Activated naive CD4-positive, alpha-beta T cell treated with anti-CD3 and anti-CD28 coated beads for 36 hours (primary cell): ENCODE data around the gene LYPD6. TPM values are rescaled to one million over a fixed set of nuclear protein-coding genes. Genes with fewer than 3 reads are reported as not detected.

Experiments used
- CTCF ChIA-PET: fragments of 350-600 bp; sonication (Branson Sonifier 250); formaldehyde crosslinking; loops from one replicate; lab custom pipeline; 2021; ENCODE audit warnings: antibody characterized with exemption; lab: Charles Lee
- DNase-seq: peaks from one replicate; pipeline ENCODE4 v3.0.0-alpha.2; 2020
- H3K27ac Mint-ChIP-seq: one replicate; pipeline ENCODE4 v1.8.0; 2021; ENCODE audit warnings: mild to moderate bottlenecking, mixed read lengths
- H3K27me3 Mint-ChIP-seq: one replicate; pipeline ENCODE4 v1.8.0; 2021; ENCODE audit warnings: low read depth, mixed read lengths
- H3K36me3 Mint-ChIP-seq: one replicate; pipeline ENCODE4 v1.8.0; 2021; ENCODE audit warnings: low read depth, mixed read lengths
- H3K4me1 Mint-ChIP-seq: one replicate; pipeline ENCODE4 v1.8.0; 2021; ENCODE audit warnings: low read depth, mixed read lengths
- H3K4me3 Mint-ChIP-seq: one replicate; pipeline ENCODE4 v1.8.0; 2021; ENCODE audit warnings: mild to moderate bottlenecking, moderate library complexity, mixed read lengths
- H3K9me3 Mint-ChIP-seq: one replicate; pipeline ENCODE4 v1.8.0; 2021; ENCODE audit warnings: mixed read lengths
- intact Hi-C: fragments of 100-400 bp; cut with micrococcal nuclease; formaldehyde crosslinking; loops from one replicate; pipeline ENCODE4 v1.15.1; 2023
- total RNA-seq, 2 experiments: library from RNA; stranded (reverse); gene quantifications; one replicate each; pipeline ENCODE4 v1.2.3, GENCODE V29; 2021

Gene LYPD6
- total RNA-seq, 2 experiments from 2014 or later, result not detected

- peaks cover 6% of the 10 kb centered on the region for H3K27me3 Mint-ChIP-seq
- no peaks in the 10 kb centered on the region for H3K9me3 Mint-ChIP-seq
- no peak overlapping the region for H3K4me3 Mint-ChIP-seq
- CTCF ChIA-PET, result no interaction called here
- no peaks in the 10 kb centered on the region for H3K4me1 Mint-ChIP-seq
- no peaks in the 10 kb centered on the region for H3K36me3 Mint-ChIP-seq
- DNase-seq, result no peak
- no peak overlapping the region for H3K27ac Mint-ChIP-seq
- intact Hi-C loops, result no loop called here
Measured at GRCh38 chr2:149320362-149320761, 10.0 kb upstream of the LYPD6 start.

DNA sequence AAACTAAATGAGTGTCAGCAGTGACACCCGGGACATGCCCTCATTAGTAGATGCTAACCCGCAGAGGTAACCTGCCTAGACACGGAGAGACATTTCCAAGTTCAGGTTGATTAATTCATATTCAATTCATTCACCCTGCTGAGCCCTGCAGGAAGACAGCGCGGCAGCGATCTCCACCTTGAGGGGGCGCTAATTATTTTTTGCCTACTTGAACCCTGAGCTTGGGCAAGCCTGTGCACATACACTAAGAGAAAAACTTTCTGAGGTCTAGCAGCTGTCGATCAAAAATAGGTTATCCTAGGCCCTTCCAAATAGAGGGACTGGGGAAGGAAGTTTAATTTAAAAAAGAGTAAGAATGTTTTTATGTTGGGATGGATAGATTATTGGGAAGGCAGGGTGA lies 1.3 kb upstream of the LYPD6 start:
- CTCF ChIA-PET, result no interaction called here
- no peak for DNase-seq
- Mint-ChIP-seq H3K4me3 (no peak overlapping the region), H3K4me1 (peaks cover 7% of the 10 kb centered on the region), H3K27ac (no peak overlapping the region), H3K36me3 (no peaks in the 10 kb centered on the region), H3K9me3 (no peaks in the 10 kb centered on the region), H3K27me3 (peaks cover 50% of the 10 kb centered on the region)
- intact Hi-C loops, result no loop called here

- DNase-seq, result no peak
- H3K27ac Mint-ChIP-seq, result no peak overlapping the region
- CTCF ChIA-PET, result no interaction called here
- intact Hi-C loops, result no loop called here
- peak overlapping the region; percentile 4 for H3K4me3 Mint-ChIP-seq
- H3K9me3 Mint-ChIP-seq, result no peaks in the 10 kb centered on the region
- H3K27me3 Mint-ChIP-seq, result peaks cover 54% of the 10 kb centered on the region
- no peaks in the 10 kb centered on the region for H3K36me3 Mint-ChIP-seq
- H3K4me1 Mint-ChIP-seq, result peaks cover 7% of the 10 kb centered on the region
Measured at GRCh38 chr2:149329489-149330126, 779 bp upstream of the LYPD6 start.

- H3K4me3 Mint-ChIP-seq, result no peak overlapping the region
- H3K4me1 Mint-ChIP-seq, result peaks cover 7% of the 10 kb centered on the region
- DNase-seq, result no peak
- no peaks in the 10 kb centered on the region for H3K9me3 Mint-ChIP-seq
- H3K27ac Mint-ChIP-seq, result no peak overlapping the region
- CTCF ChIA-PET, result interaction anchor here (1.6 kb wide), 1 partner anchor 7 kb away, joined by 3 read pairs; no protein-coding TSS in a partner anchor
- peaks cover 54% of the 10 kb centered on the region for H3K27me3 Mint-ChIP-seq
- H3K36me3 Mint-ChIP-seq, result no peaks in the 10 kb centered on the region
- intact Hi-C loops, result no loop called here
Measured at GRCh38 chr2:149331023-149331400, 625 bp downstream of the LYPD6 start.

DNA sequence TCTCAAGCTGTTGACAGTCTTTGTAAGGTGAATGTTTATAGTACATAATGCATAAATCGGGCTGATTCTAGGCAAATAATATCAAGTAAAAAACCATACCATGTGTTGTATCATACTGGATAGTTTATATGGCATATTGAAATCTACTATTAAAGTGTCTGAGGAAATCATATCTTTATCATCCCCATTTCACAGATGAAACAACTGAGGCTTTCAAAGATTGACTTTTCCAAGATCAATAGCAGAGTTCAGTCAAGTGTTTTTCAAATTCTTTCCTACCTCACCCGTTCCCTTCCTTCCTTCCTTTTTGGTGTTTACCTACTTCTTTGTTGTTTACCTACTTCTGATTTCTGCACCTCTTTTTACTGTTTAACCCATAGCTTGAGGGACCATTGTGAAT lies 2.0 kb downstream of the LYPD6 start:
- H3K36me3 Mint-ChIP-seq, result no peaks in the 10 kb centered on the region
- no peak overlapping the region for H3K27ac Mint-ChIP-seq
- DNase-seq, result no peak
- intact Hi-C loops, result no loop called here
- peaks cover 51% of the 10 kb centered on the region for H3K27me3 Mint-ChIP-seq
- H3K9me3 Mint-ChIP-seq, result peaks cover 4% of the 10 kb centered on the region
- CTCF ChIA-PET, result interaction anchor here (1.6 kb wide), 1 partner anchor 9 kb away, joined by 3 read pairs; no protein-coding TSS in a partner anchor
- H3K4me3 Mint-ChIP-seq, result no peak overlapping the region
- peaks cover 7% of the 10 kb centered on the region for H3K4me1 Mint-ChIP-seq

DNA sequence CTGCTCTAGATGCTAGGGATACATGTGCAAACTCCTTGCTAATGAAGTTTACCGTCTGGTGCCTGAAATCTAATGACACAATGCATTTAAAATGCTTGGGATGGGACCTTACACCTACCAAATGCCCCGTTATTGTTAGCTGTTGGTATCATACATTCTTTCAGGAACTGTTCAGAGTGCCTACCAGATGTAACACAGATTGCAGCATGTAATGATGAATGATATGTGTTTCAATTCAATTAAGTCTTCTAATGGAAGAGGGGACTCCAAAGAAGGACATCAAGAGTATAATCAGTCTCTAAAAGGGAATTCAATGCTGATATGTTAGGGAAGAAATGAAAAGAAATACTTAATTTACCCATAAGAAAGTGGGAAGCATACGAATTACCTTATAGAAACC lies 3.2 kb downstream of the LYPD6 start:
- DNase-seq, result no peak
- no peak overlapping the region for H3K27ac Mint-ChIP-seq
- CTCF ChIA-PET, result no interaction called here
- no peaks in the 10 kb centered on the region for H3K36me3 Mint-ChIP-seq
- peaks cover 7% of the 10 kb centered on the region for H3K4me1 Mint-ChIP-seq
- intact Hi-C loops, result no loop called here
- peaks cover 4% of the 10 kb centered on the region for H3K9me3 Mint-ChIP-seq
- no peak overlapping the region for H3K4me3 Mint-ChIP-seq
- H3K27me3 Mint-ChIP-seq, result peaks cover 42% of the 10 kb centered on the region

- H3K4me1 Mint-ChIP-seq, result peaks cover 6% of the 10 kb centered on the region
- H3K27me3 Mint-ChIP-seq, result peaks cover 37% of the 10 kb centered on the region
- no peak for DNase-seq
- CTCF ChIA-PET, result no interaction called here
- no peak overlapping the region for H3K4me3 Mint-ChIP-seq
- H3K27ac Mint-ChIP-seq, result no peak overlapping the region
- intact Hi-C loops, result no loop called here
- peaks cover 4% of the 10 kb centered on the region for H3K9me3 Mint-ChIP-seq
- H3K36me3 Mint-ChIP-seq, result no peaks in the 10 kb centered on the region
Measured at GRCh38 chr2:149334156-149334555, 3.8 kb downstream of the LYPD6 start.

DNA sequence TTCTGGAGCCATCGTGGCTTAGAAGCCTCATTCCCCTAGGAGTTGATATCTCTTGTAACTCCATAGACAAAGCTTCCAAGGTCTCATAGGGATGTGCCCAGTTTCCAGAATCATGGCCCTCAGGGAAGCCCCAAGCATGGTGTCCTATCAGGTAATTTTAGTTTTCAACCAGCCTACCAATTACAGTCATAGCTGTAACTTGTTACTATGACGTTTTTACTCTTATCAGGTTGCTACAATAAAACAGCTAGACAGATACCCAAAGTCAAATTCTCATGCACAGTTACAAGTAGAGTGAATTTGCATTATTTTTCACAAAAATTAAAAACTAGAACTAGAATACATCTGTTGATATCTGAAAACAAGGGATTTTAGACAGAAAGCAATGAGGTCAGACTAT lies 8.9 kb downstream of the LYPD6 start:
- Mint-ChIP-seq H3K4me1 (no peaks in the 10 kb centered on the region), H3K27me3 (peaks cover 2% of the 10 kb centered on the region), H3K36me3 (no peaks in the 10 kb centered on the region), H3K27ac (no peak overlapping the region), H3K9me3 (peaks cover 4% of the 10 kb centered on the region), H3K4me3 (no peak overlapping the region)
- DNase-seq, result no peak
- CTCF ChIA-PET, result no interaction called here
- intact Hi-C loops, result no loop called here

- intact Hi-C loops, result loop anchor here (10.0 kb wide), 1 partner anchor 222 kb away; no protein-coding TSS in a partner anchor
- Mint-ChIP-seq H3K27ac (no peak overlapping the region), H3K36me3 (no peaks in the 10 kb centered on the region), H3K4me1 (no peaks in the 10 kb centered on the region), H3K4me3 (no peak overlapping the region), H3K9me3 (no peaks in the 10 kb centered on the region), H3K27me3 (no peaks in the 10 kb centered on the region)
- no peak for DNase-seq
- CTCF ChIA-PET, result no interaction called here
Measured at GRCh38 chr2:149342509-149342908, 12.1 kb downstream of the LYPD6 start.

- Mint-ChIP-seq H3K4me3 (no peak overlapping the region), H3K4me1 (no peaks in the 10 kb centered on the region), H3K27ac (no peak overlapping the region), H3K27me3 (peaks cover 5% of the 10 kb centered on the region), H3K36me3 (no peaks in the 10 kb centered on the region), H3K9me3 (no peaks in the 10 kb centered on the region)
- intact Hi-C loops, result loop anchor here (10.0 kb wide), 1 partner anchor 221 kb away; no protein-coding TSS in a partner anchor
- DNase-seq, result no peak
- CTCF ChIA-PET, result no interaction called here
Measured at GRCh38 chr2:149344105-149344504, 13.7 kb downstream of the LYPD6 start.

DNA sequence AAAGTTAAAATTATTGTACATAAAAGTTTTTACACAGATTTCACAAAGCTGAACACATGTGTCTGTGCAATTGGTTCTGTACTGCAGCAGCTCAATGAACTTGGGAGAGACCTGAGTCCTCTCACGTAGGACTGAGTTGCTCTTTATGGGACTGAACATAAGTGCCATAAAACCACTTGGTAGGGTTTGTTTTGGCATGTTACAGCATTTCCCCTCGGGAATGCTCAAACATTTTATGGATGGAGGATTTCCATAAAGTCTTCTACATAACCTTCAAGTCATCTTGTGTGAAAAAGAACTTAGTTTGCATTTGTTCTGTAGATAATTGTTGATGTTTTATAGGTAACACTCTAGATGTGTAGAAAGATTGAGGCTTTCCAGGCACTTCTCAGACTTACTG lies 15.9 kb downstream of the LYPD6 start:
- intact Hi-C loops, result loop anchor here (10.0 kb wide), 1 partner anchor 219 kb away; no protein-coding TSS in a partner anchor
- no peak for DNase-seq
- Mint-ChIP-seq H3K36me3 (no peaks in the 10 kb centered on the region), H3K27me3 (peaks cover 8% of the 10 kb centered on the region), H3K4me3 (no peak overlapping the region), H3K4me1 (no peaks in the 10 kb centered on the region), H3K27ac (no peak overlapping the region), H3K9me3 (no peaks in the 10 kb centered on the region)
- CTCF ChIA-PET, result no interaction called here

DNA sequence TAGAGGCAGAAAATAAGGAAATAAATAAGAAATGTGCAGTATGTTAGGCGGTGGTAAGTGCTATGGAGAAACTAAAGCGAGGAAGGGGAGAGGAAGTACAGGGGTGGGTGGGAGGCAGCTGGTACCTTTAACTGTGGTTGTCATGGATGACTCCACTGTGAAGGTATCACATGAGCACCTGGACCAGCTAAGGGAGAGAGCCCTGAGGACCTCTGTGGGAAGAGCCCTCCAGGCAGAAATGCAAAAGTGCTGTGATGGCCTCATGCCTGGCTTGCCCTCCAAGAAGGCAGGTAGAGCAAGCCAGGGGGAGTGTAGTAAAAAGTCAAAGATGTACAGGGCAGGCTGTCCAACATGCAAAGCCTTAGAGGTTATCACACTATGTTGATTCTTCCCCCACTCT lies 17.9 kb downstream of the LYPD6 start:
- CTCF ChIA-PET, result no interaction called here
- H3K4me1 Mint-ChIP-seq, result no peaks in the 10 kb centered on the region
- H3K27ac Mint-ChIP-seq, result no peak overlapping the region
- H3K27me3 Mint-ChIP-seq, result peaks cover 8% of the 10 kb centered on the region
- no peak for DNase-seq
- intact Hi-C loops, result loop anchor here (10.0 kb wide), 1 partner anchor 217 kb away; no protein-coding TSS in a partner anchor
- H3K4me3 Mint-ChIP-seq, result no peak overlapping the region
- no peaks in the 10 kb centered on the region for H3K36me3 Mint-ChIP-seq
- no peaks in the 10 kb centered on the region for H3K9me3 Mint-ChIP-seq

DNA sequence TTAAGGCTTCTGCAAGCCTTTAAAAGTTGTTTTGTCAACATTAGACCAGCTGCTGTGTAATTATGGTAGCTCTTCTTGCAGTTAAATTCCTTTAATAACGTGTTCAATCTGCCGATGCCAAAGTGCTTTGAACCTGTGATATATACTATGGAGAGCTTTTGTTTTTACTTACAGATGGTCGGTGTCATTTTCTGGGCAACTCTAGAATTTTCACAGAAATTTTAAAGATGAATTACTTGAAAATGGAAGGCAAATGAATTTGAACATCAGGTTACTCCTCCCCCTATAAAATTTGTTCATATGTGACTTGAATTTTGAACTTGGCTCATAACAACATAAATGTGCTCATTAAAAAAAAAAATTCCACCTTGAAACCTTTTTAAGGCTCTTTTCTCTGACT lies 23.0 kb downstream of the LYPD6 start:
- Mint-ChIP-seq H3K4me3 (no peak overlapping the region), H3K9me3 (no peaks in the 10 kb centered on the region), H3K27me3 (peaks cover 8% of the 10 kb centered on the region), H3K36me3 (no peaks in the 10 kb centered on the region), H3K27ac (no peak overlapping the region), H3K4me1 (no peaks in the 10 kb centered on the region)
- intact Hi-C loops, result no loop called here
- DNase-seq, result no peak
- CTCF ChIA-PET, result no interaction called here
